Vagina (tissue), 2 donors: ENCODE results near the gene PSAP. TPM values are rescaled to one million over a fixed set of nuclear protein-coding genes. Genes with fewer than 3 reads are reported as not detected.

Experiments
- DNase-seq, 2 donors: peaks; one replicate each; pipeline ENCODE4 v3.0.0-alpha.2; 2017; ENCODE audit errors: extremely low spot score in 2 of 2
- H3K27ac ChIP-seq: fragments of 200-600 bp; sonication (generic); one replicate; pipeline ENCODE4 v1.5.1; 2019
- H3K27me3 ChIP-seq: fragments of 200-600 bp; sonication (generic); one replicate; pipeline ENCODE4 v1.5.1; 2019
- H3K36me3 ChIP-seq, 2 donors: fragments of 200-600 bp; sonication (generic); one replicate each; pipeline ENCODE4 v1.5.1; 2017 to 2019
- H3K4me1 ChIP-seq: fragments of 200-600 bp; sonication (generic); one replicate; pipeline ENCODE4 v1.5.1; 2019
- H3K4me3 ChIP-seq, 2 donors: fragments of 200-600 bp; sonication (generic); 1 replicate in 1 of 2; 2 replicates in 1 of 2; pipeline ENCODE4 v1.5.1; 2016 to 2019
- H3K9me3 ChIP-seq: fragments of 200-600 bp; sonication (generic); one replicate; pipeline ENCODE4 v1.5.1; 2019
- CTCF ChIP-seq, 3 experiments: fragments of 450-650 bp in 2 of 3; fragments of 200-600 bp in 1 of 3; sonication (generic) in 1 of 3; IDR thresholded peaks; one replicate each; pipeline ENCODE4 v1.5.1; 2017 to 2019; ENCODE audit warnings: antibody characterized with exemption in 3 of 3, mild to moderate bottlenecking in 2 of 3, moderate library complexity in 2 of 3
- POLR2A ChIP-seq, 2 donors: fragments of 450-650 bp; IDR thresholded peaks; one replicate each; pipeline ENCODE4 v1.6.1; 2017; ENCODE audit warnings: antibody characterized with exemption in 2 of 2, mild to moderate bottlenecking in 2 of 2, moderate library complexity in 2 of 2
- POLR2AphosphoS5 ChIP-seq, 2 donors: sonication (generic); formaldehyde crosslinking; IDR thresholded peaks; one replicate each; pipeline ENCODE4 v1.9.0; 2017; ENCODE audit warnings: antibody characterized with exemption in 2 of 2, mild to moderate bottlenecking in 2 of 2, low read depth in 1 of 2; ENCODE audit not compliant: insufficient read depth in 1 of 2
- intact Hi-C: fragments of 100-400 bp; cut with DNase I; formaldehyde crosslinking; loops from one replicate; pipeline ENCODE4 v1.15.1; 2023
- total RNA-seq: library from RNA; depleted of rRNA; stranded (reverse); fragments of >200 nt; gene quantifications from one replicate; pipeline ENCODE4 v1.2.3, GENCODE V29; 2016

The PSAP gene
- total RNA-seq, 1 donor from 2014 or later, result 680 TPM

DNA sequence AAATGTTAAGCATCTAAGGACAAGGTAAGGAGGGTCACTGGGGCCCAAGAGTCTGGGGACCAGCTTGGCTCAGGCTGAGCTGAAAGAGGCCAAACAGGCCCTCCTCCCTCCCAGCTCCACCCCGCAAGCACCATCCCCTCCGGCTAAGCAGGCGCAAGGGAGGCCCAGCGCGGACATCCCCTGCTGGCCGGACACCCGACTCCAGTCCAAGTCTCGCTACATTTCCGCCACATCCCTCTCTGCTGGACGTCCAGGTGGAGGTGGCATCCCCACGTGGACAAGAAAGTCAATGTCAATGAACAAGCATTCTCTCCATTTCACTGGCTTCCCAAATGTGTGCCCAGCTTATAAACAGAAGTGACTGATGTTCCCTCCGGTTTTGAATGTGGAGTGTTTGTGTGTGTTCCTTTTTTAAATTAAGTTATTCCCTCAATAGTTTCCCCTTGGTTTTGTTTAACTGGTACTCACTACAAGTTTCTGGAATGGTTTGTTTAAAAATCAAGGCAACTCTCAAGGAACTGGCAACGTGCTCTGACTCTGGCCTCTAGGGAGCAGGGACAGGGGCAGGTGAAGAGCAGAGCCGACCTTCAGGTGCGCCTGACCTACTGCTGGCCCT lies 35.4 kb downstream of the PSAP start:
- H3K4me3 ChIP-seq, result no peak overlapping the region
- no peak overlapping the region for H3K27ac ChIP-seq
- H3K36me3 ChIP-seq, result peaks cover 5 to 56% of the 10 kb centered on the region in 2 donors
- no peaks in the 10 kb centered on the region for H3K27me3 ChIP-seq
- intact Hi-C loops, result loop anchor here (10.0 kb wide), 1 partner anchor 79 kb away; no protein-coding TSS in a partner anchor
- no peak for TF ChIP-seq POLR2A (IDR thresholded peaks at IDR 0.05)
- no peak for TF ChIP-seq POLR2AphosphoS5 (IDR thresholded peaks at IDR 0.05; ENCODE audit: insufficient read depth in 1 of 2, low read depth in 1 of 2)
- no peak for TF ChIP-seq CTCF (IDR thresholded peaks at IDR 0.05)
- no peaks in the 10 kb centered on the region for H3K9me3 ChIP-seq
- peaks cover 14% of the 10 kb centered on the region for H3K4me1 ChIP-seq
- DNase-seq, result no peak

- TF ChIP-seq POLR2AphosphoS5 (IDR thresholded peaks at IDR 0.05; ENCODE audit: insufficient read depth in 1 of 2, low read depth in 1 of 2) (no peak), CTCF (IDR thresholded peaks at IDR 0.05) (no peak), POLR2A (IDR thresholded peaks at IDR 0.05) (no peak)
- no peak overlapping the region for H3K27ac ChIP-seq
- intact Hi-C loops, result loop anchor here (10.0 kb wide), 1 partner anchor 80 kb away; no protein-coding TSS in a partner anchor
- peaks cover 14% of the 10 kb centered on the region for H3K4me1 ChIP-seq
- no peaks in the 10 kb centered on the region for H3K9me3 ChIP-seq
- H3K27me3 ChIP-seq, result no peaks in the 10 kb centered on the region
- DNase-seq, result no peak
- H3K36me3 ChIP-seq, result peaks cover under 1 to 50% of the 10 kb centered on the region in 2 donors
- H3K4me3 ChIP-seq, result no peak overlapping the region
Observed at GRCh38 chr10:71814922-71815411, 36.1 kb downstream of the PSAP start.

DNA sequence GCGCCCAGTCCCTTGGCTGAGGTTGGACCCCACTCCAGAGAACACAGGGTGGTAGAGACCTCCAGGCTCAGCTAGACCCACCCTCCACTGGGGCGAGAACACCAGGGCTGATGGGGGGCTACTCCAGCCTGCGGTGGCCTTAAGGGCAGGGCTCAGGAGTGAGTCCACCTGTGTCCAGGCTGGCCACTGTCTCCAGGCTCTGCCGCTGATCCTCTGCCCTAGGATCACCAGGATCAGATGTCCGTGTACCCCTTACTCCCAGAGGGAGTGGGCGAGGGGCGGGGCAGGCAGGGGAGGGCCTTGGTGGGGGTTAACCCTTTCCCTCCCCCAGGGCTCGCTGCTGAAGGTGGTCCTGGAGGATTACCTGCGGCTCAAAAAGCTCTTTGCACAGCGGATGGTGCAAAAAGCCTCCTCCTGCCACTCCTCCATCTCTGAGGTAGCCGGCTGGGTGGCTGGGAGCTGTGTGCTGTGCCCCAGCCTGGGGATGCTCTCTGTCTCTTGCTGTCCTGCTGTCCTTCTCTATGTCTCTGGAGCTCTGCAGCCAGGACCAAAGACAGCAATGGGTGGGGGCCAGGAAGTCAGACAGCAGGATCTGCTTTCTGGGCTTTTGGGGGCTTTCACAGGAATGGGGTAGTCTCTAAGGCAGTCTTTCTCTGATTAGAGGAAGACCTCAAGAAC lies 38.0 kb downstream of the PSAP start:
- peaks cover 14% of the 10 kb centered on the region for H3K4me1 ChIP-seq
- no peak overlapping the region for H3K4me3 ChIP-seq
- DNase-seq, result no peak
- no peaks in the 10 kb centered on the region for H3K9me3 ChIP-seq
- no peak overlapping the region for H3K27ac ChIP-seq
- intact Hi-C loops, result loop anchor here (10.0 kb wide), 1 partner anchor 82 kb away; no protein-coding TSS in a partner anchor
- TF ChIP-seq CTCF (IDR thresholded peaks at IDR 0.05) (no peak), POLR2AphosphoS5 (IDR thresholded peaks at IDR 0.05; ENCODE audit: insufficient read depth in 1 of 2, low read depth in 1 of 2) (no peak), POLR2A (IDR thresholded peaks at IDR 0.05) (no peak)
- H3K27me3 ChIP-seq, result no peaks in the 10 kb centered on the region
- peaks cover 0 to 32% of the 10 kb centered on the region in 2 donors for H3K36me3 ChIP-seq

GRCh38 chr10:71812016-71812912 lies 38.8 kb downstream of the PSAP start:
- TF ChIP-seq CTCF (IDR thresholded peaks at IDR 0.05), result peak in 2 of 3 experiments; percentile 81 to 85
- TF ChIP-seq POLR2A (IDR thresholded peaks at IDR 0.05), result no peak
- TF ChIP-seq POLR2AphosphoS5 (IDR thresholded peaks at IDR 0.05; ENCODE audit: insufficient read depth in 1 of 2, low read depth in 1 of 2), result peak in 1 of 2 donors; percentile 19

More at GRCh38 chr10:71812016-71812912, 38.8 kb downstream of the PSAP start:
- Histone ChIP-seq H3K9me3 (no peaks in the 10 kb centered on the region), H3K27ac (no peak overlapping the region), H3K4me1 (peaks cover 14% of the 10 kb centered on the region), H3K36me3 (peaks cover 0 to 24% of the 10 kb centered on the region in 2 donors), H3K4me3 (no peak overlapping the region), H3K27me3 (no peaks in the 10 kb centered on the region)
- no peak for DNase-seq
- intact Hi-C loops, result loop anchor here (10.0 kb wide), 1 partner anchor 83 kb away; no protein-coding TSS in a partner anchor
